Heart right ventricle (tissue), 16 donors: Measurements from ENCODE around the gene TMEM203. TPM values are rescaled to one million over a fixed set of nuclear protein-coding genes. Genes with fewer than 3 reads are reported as not detected.
A peak's percentile ranks its signal among the peaks of the same experiment; 100 is the strongest.

ENCODE experiments used
- ATAC-seq, 8 donors: fragments of 200-7000 bp; cut with Tn5 transposase; one replicate each; pipeline ENCODE4 v1.9.1; 2020; ENCODE audit warnings: mild to moderate bottlenecking in 8 of 8, moderate library complexity in 8 of 8, moderate number of reproducible peaks in 1 of 8
- DNase-seq, 2 donors: peaks; one replicate each; pipeline ENCODE4 v3.0.0-alpha.2; 2020
- H3K27ac ChIP-seq, 10 donors: fragments of 200-600 bp; sonication (generic) in 2 of 10; one replicate each; pipeline versions ENCODE4 v1.5.0 to v1.8.0; 2020 to 2022; ENCODE audit warnings: mild to moderate bottlenecking in 3 of 10
- H3K27me3 ChIP-seq, 7 donors: fragments of 200-600 bp; one replicate each; pipeline ENCODE4 v1.8.0; 2021 to 2022; ENCODE audit warnings: mild to moderate bottlenecking in 2 of 7
- H3K36me3 ChIP-seq, 9 donors: fragments of 200-600 bp; sonication (generic) in 1 of 9; one replicate each; pipeline versions ENCODE4 v1.5.0 to v1.8.0; 2020 to 2022; ENCODE audit warnings: mild to moderate bottlenecking in 2 of 9
- H3K4me1 ChIP-seq, 9 donors: fragments of 200-600 bp; sonication (generic) in 1 of 9; one replicate each; pipeline versions ENCODE4 v1.5.0 to v1.8.0; 2020 to 2022; ENCODE audit warnings: mild to moderate bottlenecking in 4 of 9
- H3K4me3 ChIP-seq, 10 donors: fragments of 200-600 bp; sonication (generic) in 2 of 10; one replicate each; pipeline versions ENCODE4 v1.5.0 to v1.8.0; 2020 to 2022; ENCODE audit warnings: mild to moderate bottlenecking in 7 of 10, moderate library complexity in 2 of 10
- H3K9me3 ChIP-seq, 11 donors: fragments of 200-600 bp in 10 of 11; sonication (generic) in 2 of 11; one replicate each; pipeline versions ENCODE4 v1.5.0 to v1.8.0; 2013 to 2022; ENCODE audit warnings: mild to moderate bottlenecking in 2 of 11, control low read depth in 1 of 11, moderate library complexity in 1 of 11
- WGBS, 2 donors: extraction: QIAGEN DNeasy Blood & Tissue Kit; methylation state at CpG; one replicate each; pipeline ENCODE4 v1.1.7; 2013; ENCODE audit warnings: inconsistent platforms in 1 of 2; 5-methylcytosine and 5-hydroxymethylcytosine counted together
- intact Hi-C, 10 donors: fragments of 100-400 bp; cut with DNase I; formaldehyde crosslinking; loops; one replicate each; pipeline versions ENCODE4 v1.11.1 to v1.14.2; 2022
- polyA plus RNA-seq, 2 donors: library from polyadenylated mRNA; stranded (reverse); fragments of 200-250 nt; gene quantifications; one replicate each; pipeline ENCODE4 v1.2.3, GENCODE V29; 2013
- total RNA-seq, 10 donors: library from RNA; stranded (reverse); fragmentation: NEBNext Ultra II Directional in 3 of 10; extraction: Animal tissue kit (Norgen Biotek cat#: 25700) in 3 of 10; gene quantifications; one replicate each; pipeline versions ENCODE4 v1.2.1 to v1.2.4, GENCODE V29; 2021 to 2023
- TF ChIP-seq, protein P1 (sequence below), 9 donors: fragments of 200-600 bp; sonication (generic) in 2 of 9; IDR thresholded peaks; one replicate each; pipeline versions ENCODE4 v1.5.0 to v1.8.0; 2021 to 2022; ENCODE audit warnings: antibody characterized with exemption in 9 of 9, mild to moderate bottlenecking in 5 of 9, moderate library complexity in 1 of 9
- donor health status: Arrhythmogenic right ventricular cardiomyopathy.
- donor health status: ischemic (EF 13 %, LVEDD 7.1; RV severe dilation, severe dysfunction).
- donor health status: healthy with polysubstance abuse.
- donor health status: DM: no; HTN: yes; CAD: no.
- donor health status: DM: no; HTN: no; CAD: no.
- donor health status: ischemic (EF 25% LVEDD 6.9; RV normal size, moderate dysfunction).
- donor health status: ischemic (EF 25% LVEDD 5.7; RV mildly dilated, moderate dysfunction).
- donor health status: healthy.
- donor health status: DM: yes; HTN: yes; CAD: no.
- donor health status: Ischemic cardiomyopathy.
- donor health status: ischemic (EF 35%, LVEDD 5.7; RV mildly dilated, moderate dysfunction).
- donor health status: nonischemic (EF 11% LVEDD 7.7; RV severe dilation, severe dysfunction).
- donor health status: DM: yes; HTN: yes; CAD: no.
- donor health status: PGD.
- donor health status: ischemic (EF 29% LVEDD 5.4; RV normal size, mild dysfunction).
- donor health status: nonischemic (EF 23%, LVEDD 6.1; RV moderate dilation, normal function).

TMEM203 gene
- total and polyA plus RNA-seq, 12 donors, result 36.4 to 51.2 (median 41.7) TPM

- DNase-seq, result no peak
- 11% methylated on average over 23 of the region's 23 CpGs for WGBS, 2 donors
- intact Hi-C loops, result loop anchor here in 1 of 10 donors (2.0 kb wide), 1 partner anchor 21 kb away; the partner anchor contains the start of gene RNF208
Measured at GRCh38 chr9:137201205-137201868, 4.1 kb downstream of the TMEM203 start.

DNA sequence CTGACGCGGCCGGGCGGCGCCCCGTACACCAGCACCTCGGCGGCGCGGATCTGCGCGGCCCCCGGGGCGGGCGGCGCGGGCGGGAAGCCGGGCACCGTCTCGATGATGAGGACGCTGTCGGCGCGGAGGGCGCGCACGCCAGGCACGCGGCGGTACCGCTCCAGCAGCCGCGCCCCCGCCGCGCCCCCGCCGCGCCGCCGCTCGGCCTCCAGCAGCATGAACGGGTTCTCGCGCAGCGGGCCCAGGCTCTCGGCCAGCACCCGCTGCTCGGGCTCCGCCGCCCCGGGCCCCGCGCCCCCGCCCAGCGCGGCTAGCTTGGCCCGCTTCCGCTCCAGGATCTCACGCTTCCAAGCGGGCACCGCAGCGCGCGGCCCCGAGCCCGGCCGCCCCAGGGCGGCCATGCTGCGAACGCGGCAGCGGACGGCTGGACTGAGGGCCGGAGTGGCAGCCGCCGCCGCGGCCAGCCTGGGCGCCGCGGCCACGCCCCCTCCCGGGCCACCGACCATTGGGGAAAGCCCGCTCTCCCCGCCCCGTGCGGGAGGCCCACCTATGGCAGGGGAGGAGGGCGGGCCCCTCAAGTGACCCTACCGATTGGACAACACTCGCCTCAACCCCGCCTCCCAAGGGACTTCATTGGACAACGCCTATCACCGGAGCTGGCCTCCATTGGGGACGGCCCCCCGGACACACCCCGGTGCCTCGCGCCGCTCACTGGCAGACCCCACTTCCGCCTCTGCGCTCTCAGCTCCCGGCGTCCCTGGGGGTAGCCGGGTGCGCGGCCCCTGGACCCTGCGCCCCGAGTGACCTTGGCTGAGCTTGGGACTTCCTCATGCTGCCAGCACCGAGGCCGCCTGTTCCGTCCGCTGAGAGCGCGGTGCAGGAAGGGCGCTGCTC is 4.9 kb downstream of the TMEM203 start, which contains the start of gene TPRN:
TPRN (minus strand) TSS at position 431 of the 894 bp plus-strand sequence; CDS start at position 401, 30 bp downstream.
- peak within 1 kb of the TSS; percentile 42 to 84 (median 72) for H3K4me3 ChIP-seq
- peak within 1 kb of the TSS; percentile 48 to 96 (median 90) for H3K27ac ChIP-seq
- no peaks in the 10 kb centered on the region for H3K9me3 ChIP-seq
- intact Hi-C loops, result loop anchor here in 1 of 10 donors (2.0 kb wide), 1 partner anchor 22 kb away; the partner anchor contains the start of gene RNF208
- ATAC-seq, result peak; percentile 95 to 99 (median 98)
- H3K27me3 ChIP-seq, result no peaks in the 10 kb centered on the region
- H3K36me3 ChIP-seq, result no peaks in the 10 kb centered on the region
- H3K4me1 ChIP-seq, result peaks cover 50 to 86% (median 76%) of the 10 kb centered on the region in 9 donors
- TF ChIP-seq, protein P1, sequence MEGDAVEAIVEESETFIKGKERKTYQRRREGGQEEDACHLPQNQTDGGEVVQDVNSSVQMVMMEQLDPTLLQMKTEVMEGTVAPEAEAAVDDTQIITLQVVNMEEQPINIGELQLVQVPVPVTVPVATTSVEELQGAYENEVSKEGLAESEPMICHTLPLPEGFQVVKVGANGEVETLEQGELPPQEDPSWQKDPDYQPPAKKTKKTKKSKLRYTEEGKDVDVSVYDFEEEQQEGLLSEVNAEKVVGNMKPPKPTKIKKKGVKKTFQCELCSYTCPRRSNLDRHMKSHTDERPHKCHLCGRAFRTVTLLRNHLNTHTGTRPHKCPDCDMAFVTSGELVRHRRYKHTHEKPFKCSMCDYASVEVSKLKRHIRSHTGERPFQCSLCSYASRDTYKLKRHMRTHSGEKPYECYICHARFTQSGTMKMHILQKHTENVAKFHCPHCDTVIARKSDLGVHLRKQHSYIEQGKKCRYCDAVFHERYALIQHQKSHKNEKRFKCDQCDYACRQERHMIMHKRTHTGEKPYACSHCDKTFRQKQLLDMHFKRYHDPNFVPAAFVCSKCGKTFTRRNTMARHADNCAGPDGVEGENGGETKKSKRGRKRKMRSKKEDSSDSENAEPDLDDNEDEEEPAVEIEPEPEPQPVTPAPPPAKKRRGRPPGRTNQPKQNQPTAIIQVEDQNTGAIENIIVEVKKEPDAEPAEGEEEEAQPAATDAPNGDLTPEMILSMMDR (IDR thresholded peaks at IDR 0.05), result no peak
- DNase-seq, result peak; percentile 99 to 100
- 0 to 1% methylated on average over 86 to 118 of the region's 118 CpGs for WGBS, 2 donors

More at GRCh38 chr9:137201205-137201868, 4.1 kb downstream of the TMEM203 start:
- H3K27me3 ChIP-seq, result no peaks in the 10 kb centered on the region
- no peaks in the 10 kb centered on the region for H3K9me3 ChIP-seq
- H3K4me1 ChIP-seq, result peaks cover 46 to 83% (median 74%) of the 10 kb centered on the region in 9 donors
- peak overlapping the region; percentile 33 to 96 (median 90) for H3K27ac ChIP-seq
- H3K4me3 ChIP-seq, result peak overlapping the region; percentile 42 to 84 (median 72)
- TF ChIP-seq, protein P1 (IDR thresholded peaks at IDR 0.05), result no peak
- no peak for ATAC-seq
- H3K36me3 ChIP-seq, result no peaks in the 10 kb centered on the region

DNA sequence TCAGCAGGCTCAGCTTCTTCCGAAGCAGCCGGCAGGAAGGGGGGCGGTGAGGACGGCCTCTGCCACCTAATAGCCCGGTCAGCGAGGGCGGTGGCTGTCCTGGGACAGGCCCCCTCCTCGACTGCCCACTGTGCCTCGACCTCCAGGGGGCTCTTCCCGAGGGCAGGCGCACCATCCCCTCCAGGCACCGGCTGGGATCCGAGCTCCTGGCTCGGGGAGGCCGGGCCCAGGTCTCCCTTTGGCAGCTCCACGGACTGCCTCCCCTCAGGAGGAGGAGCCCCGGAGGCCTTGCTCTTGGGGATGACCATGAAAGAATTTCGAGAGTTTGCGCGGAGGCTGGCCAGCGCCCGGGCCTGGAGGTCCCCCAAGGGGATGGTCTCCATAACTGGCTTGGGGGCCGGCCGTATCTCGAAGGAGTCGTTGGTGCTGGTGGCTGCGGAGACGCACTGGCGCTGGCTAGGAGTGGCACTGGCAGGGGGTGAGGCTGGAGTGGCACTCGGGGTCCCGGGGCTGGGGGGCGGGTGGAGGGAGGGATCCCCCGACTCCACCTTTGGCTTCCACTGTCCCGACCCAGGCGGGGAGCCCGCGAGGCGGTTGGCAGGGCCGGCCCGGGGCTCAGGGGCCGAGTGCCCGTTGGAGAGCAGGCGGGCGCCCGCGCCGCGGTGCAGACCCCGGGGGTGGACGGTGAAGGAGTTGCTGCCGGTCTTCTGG is 5.9 kb downstream of the TMEM203 start:
- TF ChIP-seq, protein P1 (IDR thresholded peaks at IDR 0.05), result no peak
- DNase-seq (no peak), ATAC-seq (no peak)
- intact Hi-C loops, result loop anchor here in 1 of 10 donors (2.0 to 5.0 kb wide), 2 partner anchors 23 to 533 kb away; partner anchors contain the start of gene RNF208
- H3K27me3 ChIP-seq, result no peaks in the 10 kb centered on the region
- H3K9me3 ChIP-seq, result no peaks in the 10 kb centered on the region
- H3K36me3 ChIP-seq, result no peaks in the 10 kb centered on the region
- peak overlapping the region in 7 of 10 donors; percentile 1 to 69 (median 44) for H3K27ac ChIP-seq
- peak overlapping the region; percentile 32 to 84 (median 62) for H3K4me3 ChIP-seq
- H3K4me1 ChIP-seq, result peaks cover 53 to 90% (median 79%) of the 10 kb centered on the region in 9 donors
- 5% methylated on average over 37 to 51 of the region's 51 CpGs for WGBS, 2 donors
